Astrocyte (in vitro differentiated cells and primary cell): ENCODE measurements around the gene JCHAIN. TPM values are rescaled to one million over a fixed set of nuclear protein-coding genes. Genes with fewer than 3 reads are reported as not detected.

Experiments used
- DNase-seq: peaks from one replicate; pipeline ENCODE4 v3.0.0-alpha.2; 2010; ENCODE audit warnings: low read depth
- FAIRE-seq: peaks from 2 replicates; lab custom pipeline; 2011; peaks lifted over from hg19 to GRCh38; lab: Jason Lieb, UNC
- H2AFZ ChIP-seq: 2 replicates; pipeline ENCODE4 v1.6.0; 2012; ENCODE audit warnings: low read depth, low read length, inconsistent platforms
- H3K27ac ChIP-seq: 2 replicates; pipeline ENCODE4 v1.5.1; 2011; ENCODE audit warnings: low read depth, low read length, inconsistent platforms
- H3K27me3 ChIP-seq: 2 replicates; pipeline ENCODE4 v1.6.0; 2011; ENCODE audit warnings: low read length, inconsistent platforms; ENCODE audit not compliant: insufficient read depth
- H3K36me3 ChIP-seq: 2 replicates; pipeline ENCODE4 v1.5.1; 2011; ENCODE audit warnings: low read length, inconsistent platforms; ENCODE audit not compliant: insufficient read depth
- H3K4me1 ChIP-seq: 2 replicates; pipeline ENCODE4 v1.5.1; 2011; ENCODE audit warnings: low read length, inconsistent platforms; ENCODE audit not compliant: insufficient read depth
- H3K4me2 ChIP-seq: 2 replicates; pipeline ENCODE4 v1.6.0; 2012; ENCODE audit warnings: low read length, inconsistent platforms
- H3K4me3 ChIP-seq: 2 replicates; pipeline ENCODE4 v1.5.1; 2011; ENCODE audit warnings: low read depth, mild to moderate bottlenecking, low read length, inconsistent platforms; ENCODE audit not compliant: insufficient read depth
- H3K79me2 ChIP-seq: 2 replicates; pipeline ENCODE4 v1.6.0; 2012; ENCODE audit warnings: mild to moderate bottlenecking, low read length, inconsistent platforms; ENCODE audit not compliant: insufficient read depth
- H3K9ac ChIP-seq: 2 replicates; pipeline ENCODE4 v1.6.0; 2012; ENCODE audit warnings: mild to moderate bottlenecking, low read length, inconsistent platforms
- H3K9me3 ChIP-seq: 2 replicates; pipeline ENCODE4 v1.5.1; 2012; ENCODE audit warnings: low read depth, mild to moderate bottlenecking, low read length, inconsistent platforms; ENCODE audit not compliant: insufficient read depth
- H4K20me1 ChIP-seq: 2 replicates; pipeline ENCODE4 v1.6.0; 2012; ENCODE audit warnings: low read length, inconsistent platforms; ENCODE audit not compliant: insufficient read depth
- H3K27ac Mint-ChIP-seq: one replicate; pipeline ENCODE4 v1.8.0; 2021; ENCODE audit warnings: mild to moderate bottlenecking, mixed read lengths; ENCODE audit not compliant: unreplicated experiment
- H3K27me3 Mint-ChIP-seq: one replicate; pipeline ENCODE4 v1.8.0; 2021; ENCODE audit warnings: low read depth, mixed read lengths; ENCODE audit not compliant: unreplicated experiment
- H3K36me3 Mint-ChIP-seq: one replicate; pipeline ENCODE4 v1.8.0; 2021; ENCODE audit warnings: low read depth, mixed read lengths; ENCODE audit not compliant: unreplicated experiment
- H3K4me1 Mint-ChIP-seq: one replicate; pipeline ENCODE4 v1.8.0; 2021; ENCODE audit warnings: low read depth, mixed read lengths; ENCODE audit not compliant: unreplicated experiment
- H3K4me3 Mint-ChIP-seq: one replicate; pipeline ENCODE4 v1.8.0; 2021; ENCODE audit warnings: mild to moderate bottlenecking, moderate library complexity, mixed read lengths; ENCODE audit not compliant: unreplicated experiment
- H3K9me3 Mint-ChIP-seq: one replicate; pipeline ENCODE4 v1.8.0; 2021; ENCODE audit warnings: mild to moderate bottlenecking, mixed read lengths; ENCODE audit not compliant: unreplicated experiment
- CTCF ChIP-seq: IDR thresholded peaks from 2 replicates; pipeline ENCODE4 v1.5.1; 2011; ENCODE audit warnings: low read depth, mild to moderate bottlenecking, inconsistent platforms, low read length, moderate library complexity; ENCODE audit not compliant: insufficient read depth
- EZH2 ChIP-seq: IDR thresholded peaks from 2 replicates; pipeline ENCODE4 v1.6.1; 2012; ENCODE audit warnings: mild to moderate bottlenecking, low read length, inconsistent platforms; ENCODE audit not compliant: insufficient read depth
- total RNA-seq: library from RNA; stranded (reverse); gene quantifications from 2 replicates; pipeline ENCODE4 v1.2.1, GENCODE V29; 2021

The JCHAIN gene
- total RNA-seq, 1 donor from 2014 or later = not detected

GRCh38 chr4:70712150-70712549 lies 45.8 kb upstream of the JCHAIN start:
- Histone ChIP-seq H4K20me1 (peaks cover 12% of the 10 kb centered on the region), H3K9ac (no peak overlapping the region), H3K9me3 (no peaks in the 10 kb centered on the region), H3K4me3 (no peak overlapping the region), H3K36me3 (no peaks in the 10 kb centered on the region), H2AFZ (no peak overlapping the region), H3K4me2 (no peak overlapping the region), H3K27ac (no peak overlapping the region), H3K4me1 (peaks cover 7% of the 10 kb centered on the region), H3K79me2 (peaks cover 89% of the 10 kb centered on the region), H3K27me3 (no peaks in the 10 kb centered on the region)
- Mint-ChIP-seq H3K4me1 (peaks cover 11% of the 10 kb centered on the region), H3K36me3 (no peaks in the 10 kb centered on the region), H3K4me3 (no peak overlapping the region), H3K27me3 (no peaks in the 10 kb centered on the region), H3K27ac (no peak overlapping the region), H3K9me3 (no peaks in the 10 kb centered on the region)
- FAIRE-seq (no peak), DNase-seq (peak; percentile 17)
- TF ChIP-seq EZH2 = no peak
- TF ChIP-seq CTCF = no peak

GRCh38 chr4:70711599-70711998 lies 45.3 kb upstream of the JCHAIN start:
- no peak overlapping the region for H3K9ac ChIP-seq
- no peaks in the 10 kb centered on the region for H3K9me3 ChIP-seq
- H3K27ac ChIP-seq = no peak overlapping the region
- Mint-ChIP-seq H3K9me3 (no peaks in the 10 kb centered on the region), H3K4me3 (no peak overlapping the region), H3K27me3 (no peaks in the 10 kb centered on the region), H3K27ac (no peak overlapping the region), H3K36me3 (no peaks in the 10 kb centered on the region), H3K4me1 (peaks cover 13% of the 10 kb centered on the region)
- H3K79me2 ChIP-seq = peaks cover 90% of the 10 kb centered on the region
- no peak overlapping the region for H3K4me3 ChIP-seq
- H2AFZ ChIP-seq = no peak overlapping the region
- H4K20me1 ChIP-seq = peaks cover 14% of the 10 kb centered on the region
- FAIRE-seq (no peak), DNase-seq (peak; percentile 37)
- no peak overlapping the region for H3K4me2 ChIP-seq
- TF ChIP-seq EZH2 = no peak
- no peak for TF ChIP-seq CTCF
- peaks cover 13% of the 10 kb centered on the region for H3K4me1 ChIP-seq
- H3K27me3 ChIP-seq = no peaks in the 10 kb centered on the region
- no peaks in the 10 kb centered on the region for H3K36me3 ChIP-seq

- Mint-ChIP-seq H3K27ac (no peak overlapping the region), H3K36me3 (peaks cover 3% of the 10 kb centered on the region), H3K4me3 (no peak overlapping the region), H3K4me1 (peaks cover 17% of the 10 kb centered on the region), H3K9me3 (no peaks in the 10 kb centered on the region), H3K27me3 (no peaks in the 10 kb centered on the region)
- Histone ChIP-seq H3K27me3 (no peaks in the 10 kb centered on the region), H3K4me2 (peak overlapping the region; percentile 61), H3K27ac (peak overlapping the region; percentile 33), H2AFZ (peak overlapping the region; percentile 42), H3K9me3 (no peaks in the 10 kb centered on the region), H3K79me2 (peaks cover 86% of the 10 kb centered on the region), H3K4me1 (peaks cover 19% of the 10 kb centered on the region), H3K4me3 (no peak overlapping the region), H4K20me1 (peaks cover 18% of the 10 kb centered on the region), H3K9ac (peak overlapping the region; percentile 25), H3K36me3 (no peaks in the 10 kb centered on the region)
- TF ChIP-seq EZH2 (no peak), CTCF (no peak)
- DNase-seq (peak; percentile 55), FAIRE-seq (no peak)
These were observed 43.4 kb upstream of the JCHAIN start for GRCh38 chr4:70709611-70710205.
